ENCODE data around the gene ABCD2.
"Not testable (repeated sequence)": the region's sequence is repeated elsewhere in the genome, so short reads cannot be mapped to it uniquely, and the experiment has no call there.

ABCD2 gene

DNA sequence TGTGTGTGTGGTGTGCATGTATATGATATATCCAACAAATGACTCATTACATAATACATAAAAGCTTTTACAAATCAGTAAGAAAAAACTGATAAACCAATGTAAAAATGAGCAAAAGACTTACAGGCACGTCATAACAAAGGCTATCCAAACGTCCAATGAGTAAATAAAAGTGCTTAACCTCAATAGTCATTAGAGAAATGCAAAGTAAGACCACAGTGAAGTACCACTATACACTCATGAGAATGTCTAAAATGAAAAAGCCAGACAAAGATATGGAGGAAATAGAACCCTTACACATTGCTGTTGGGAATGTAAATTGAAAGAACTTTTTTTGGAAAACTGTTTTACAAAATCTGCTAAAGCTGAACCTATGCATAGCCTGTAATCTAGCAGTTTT, 7.8 kb downstream of the ABCD2 start:
- DNase-seq = no peak

DNA sequence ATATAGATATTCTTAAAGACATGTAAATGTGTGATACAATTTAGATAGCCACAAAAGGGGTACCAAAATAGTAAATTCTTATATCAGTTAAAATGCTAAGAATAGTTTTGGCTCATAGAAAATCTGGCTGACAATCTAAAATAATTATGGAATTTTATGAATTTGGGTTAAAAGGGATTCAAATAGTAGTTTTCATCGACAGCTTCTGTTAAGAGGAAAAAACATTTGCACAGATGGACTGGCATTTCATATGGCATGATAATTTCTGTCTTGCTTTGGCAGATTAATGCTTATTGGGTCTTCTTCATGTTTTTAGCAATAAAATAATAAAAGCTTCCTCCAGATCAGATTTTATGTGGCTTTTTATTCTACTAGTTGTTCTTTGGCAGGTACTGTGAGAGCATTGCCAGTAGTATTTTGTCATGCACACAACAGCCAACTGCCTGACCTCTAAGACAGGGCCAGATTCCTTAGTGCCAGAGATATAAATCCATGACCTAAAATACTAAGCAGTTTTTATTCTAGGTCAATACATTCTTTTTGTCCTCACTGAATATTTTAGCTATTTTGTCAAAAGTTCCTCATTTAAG, 9.1 kb downstream of the ABCD2 start:
- DNase-seq = no peak

DNA sequence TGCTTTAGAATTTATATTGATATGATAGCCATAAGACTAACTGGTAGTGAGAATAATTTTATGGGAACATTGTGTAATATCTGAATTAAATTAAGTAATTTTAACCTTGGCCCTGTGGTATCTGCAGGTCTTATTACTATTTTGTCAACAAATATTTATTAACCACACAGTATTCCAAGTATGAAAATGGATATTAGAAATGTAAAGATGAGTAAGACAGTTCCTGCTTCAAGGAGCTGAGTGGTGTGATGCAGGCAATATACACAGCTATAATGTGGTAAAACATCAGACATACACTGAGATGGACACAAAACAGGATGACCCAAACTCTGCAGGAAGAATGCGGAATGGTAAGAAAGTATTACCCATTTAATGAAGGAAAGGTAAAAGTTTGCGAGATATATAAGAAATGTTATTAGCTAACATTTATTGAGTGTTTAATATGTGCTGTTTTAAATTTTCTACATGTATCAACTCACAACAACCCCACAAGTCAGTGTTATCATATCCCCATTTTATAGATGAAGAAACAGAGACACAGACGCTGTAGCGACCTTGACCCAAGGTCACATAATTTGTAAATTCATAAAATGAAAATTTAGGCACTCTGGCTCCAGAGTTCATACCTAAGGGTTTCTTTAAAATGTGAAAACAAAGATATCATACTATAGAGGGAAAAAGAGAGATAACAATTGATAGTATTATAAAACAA, 12.7 kb downstream of the ABCD2 start:
- no peak for DNase-seq

DNA sequence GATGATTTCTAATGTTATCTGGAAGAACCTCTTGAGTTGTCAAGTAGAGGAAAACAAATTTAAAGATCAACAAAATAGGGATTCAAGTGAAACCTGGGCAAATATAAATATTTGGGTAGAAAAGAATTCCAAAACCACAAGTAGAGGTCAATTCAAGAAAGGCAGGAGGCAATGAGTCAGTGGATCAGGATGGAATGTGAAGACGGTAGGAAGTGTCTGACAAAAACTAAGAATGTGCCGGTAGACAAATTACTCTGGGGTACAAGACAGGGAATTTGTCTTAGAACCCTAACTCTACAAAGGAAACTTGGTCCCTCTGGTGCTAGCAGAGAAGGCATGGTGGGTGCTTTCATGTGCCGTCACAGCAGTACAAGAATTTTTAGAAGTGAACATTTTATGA, 13.6 kb downstream of the ABCD2 start:
- DNase-seq = no peak

DNA sequence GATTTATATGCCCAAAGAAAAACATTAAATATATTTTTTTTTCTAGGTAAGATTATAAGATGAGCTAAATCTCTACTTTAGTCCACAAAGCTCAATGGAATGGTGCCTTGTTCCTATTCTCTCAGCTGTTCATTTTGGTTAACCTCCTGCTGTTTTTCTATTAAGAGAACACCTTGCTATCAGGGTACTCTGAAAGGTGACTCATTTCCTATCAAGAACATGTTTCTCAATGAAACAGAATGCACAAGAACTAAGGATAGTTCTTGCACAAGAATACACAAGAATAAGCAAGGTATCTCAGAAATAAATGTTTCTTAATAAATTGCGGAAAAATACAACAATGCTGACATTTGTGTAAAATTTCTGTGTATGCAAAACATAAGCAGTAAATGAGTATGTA, 14.1 kb downstream of the ABCD2 start:
- no peak for DNase-seq

DNA sequence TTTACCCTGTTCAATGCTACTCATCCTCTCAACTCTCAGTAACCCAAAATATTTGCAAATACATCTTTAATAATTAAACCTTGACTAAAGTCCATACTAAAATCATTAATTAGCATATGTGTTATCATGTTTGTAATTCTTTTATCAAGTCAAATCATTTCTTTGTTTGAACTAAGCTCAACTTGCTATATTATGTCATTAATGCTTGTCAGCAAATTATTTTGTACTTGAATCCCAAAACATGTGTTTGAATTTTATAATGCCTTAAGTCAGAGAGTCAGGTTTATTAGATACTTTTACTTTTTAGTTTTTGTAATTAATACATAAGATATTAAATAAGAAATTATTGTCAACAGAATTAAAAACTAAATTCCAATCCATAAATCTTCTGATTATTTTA, 16.5 kb downstream of the ABCD2 start:
- DNase-seq = no peak

DNA sequence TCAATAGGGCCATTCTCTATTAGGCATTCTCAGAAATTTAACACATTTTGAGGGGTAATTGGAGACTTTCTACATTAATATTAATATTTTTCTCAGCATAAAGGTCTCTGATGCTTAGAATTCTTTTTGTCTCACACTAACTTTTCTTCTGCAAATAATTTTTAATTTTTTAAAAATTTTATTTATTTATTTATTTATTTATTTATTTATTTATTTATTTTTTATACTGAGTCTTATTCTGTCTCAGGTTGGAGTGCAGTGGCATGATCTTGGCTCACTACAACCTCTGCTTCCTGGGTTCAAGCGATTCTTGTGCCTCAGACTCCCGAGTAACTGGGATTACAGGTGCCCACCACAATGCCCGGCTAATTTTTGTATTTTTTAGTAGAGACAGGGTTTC, 17.7 kb downstream of the ABCD2 start:
- not testable (repeated sequence) for DNase-seq

DNA sequence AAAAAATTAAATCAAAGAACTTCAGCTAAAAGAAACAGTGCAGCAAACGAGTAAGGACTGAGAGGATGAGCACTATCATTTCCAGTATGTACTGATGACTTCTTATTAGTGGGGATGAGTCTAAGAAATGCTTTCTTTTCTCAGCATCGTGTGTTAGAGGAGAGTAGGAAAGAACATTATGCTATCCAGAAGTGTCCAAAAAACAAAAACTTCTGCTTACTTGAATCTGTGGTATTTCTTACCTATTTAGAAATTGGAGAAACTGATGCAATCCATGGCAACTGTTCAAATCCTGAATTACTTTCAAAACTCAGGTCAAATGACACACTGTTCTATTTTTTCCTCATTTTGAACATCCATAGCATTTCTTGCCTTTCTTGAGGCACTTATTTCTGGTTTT, 23.7 kb downstream of the ABCD2 start:
- no peak for DNase-seq

DNA sequence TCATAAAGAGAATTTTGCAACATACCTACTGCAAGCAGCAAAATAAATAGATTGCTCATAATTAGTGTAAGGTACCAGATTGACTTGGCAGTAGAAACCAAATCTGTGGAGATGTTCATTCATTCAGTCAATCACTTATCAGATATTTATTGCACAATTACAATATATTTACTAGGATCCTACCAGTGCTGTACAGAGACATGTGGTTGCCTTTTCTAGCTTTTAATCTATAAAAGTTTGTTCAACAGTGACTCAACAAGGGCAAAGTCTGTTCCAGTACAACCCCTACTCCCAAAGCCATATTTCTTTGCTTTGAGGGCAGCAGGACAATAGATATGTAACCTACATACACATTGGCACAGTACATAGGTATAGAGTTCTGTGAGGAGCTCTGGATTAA, 27.3 kb downstream of the ABCD2 start:
- DNase-seq = no peak

DNA sequence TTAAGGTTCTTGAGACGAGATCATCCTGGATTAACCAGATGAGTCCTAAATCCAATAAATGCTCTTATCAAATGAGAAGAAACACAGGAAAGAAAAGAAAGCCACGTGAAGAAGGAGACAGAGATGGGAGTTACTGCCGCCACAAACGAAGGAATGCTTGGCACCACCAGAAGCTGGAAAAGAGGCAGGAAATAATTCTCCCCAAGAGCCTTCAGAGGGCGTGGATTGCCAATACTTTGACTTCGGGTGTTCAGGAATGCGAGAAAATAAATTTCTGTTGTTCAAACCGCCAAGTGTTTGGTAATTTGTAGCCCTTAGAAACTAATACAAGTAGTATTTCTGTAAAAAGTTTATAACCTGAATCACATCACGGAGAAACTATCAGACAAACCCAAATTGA, 31.3 kb downstream of the ABCD2 start:
- DNase-seq = no peak

DNA sequence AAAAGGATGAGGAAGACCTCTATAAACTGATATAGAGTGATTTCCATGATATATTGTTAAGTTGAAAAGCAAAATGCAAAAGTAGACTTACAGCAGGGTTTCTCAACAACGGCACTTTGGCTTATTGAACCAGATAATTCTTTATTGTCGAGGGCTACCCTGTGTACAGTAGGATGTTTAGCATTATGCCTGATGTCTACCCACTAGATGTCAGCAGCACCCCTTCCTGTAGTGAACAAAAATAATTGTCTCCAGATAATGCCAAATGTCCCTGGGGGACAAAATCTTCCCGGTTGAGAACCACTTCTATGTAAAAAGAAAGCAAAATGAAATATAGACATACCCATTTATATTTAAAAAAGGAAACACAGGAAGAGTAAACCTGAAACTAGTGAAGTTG, 32.4 kb downstream of the ABCD2 start:
- no peak for DNase-seq

DNA sequence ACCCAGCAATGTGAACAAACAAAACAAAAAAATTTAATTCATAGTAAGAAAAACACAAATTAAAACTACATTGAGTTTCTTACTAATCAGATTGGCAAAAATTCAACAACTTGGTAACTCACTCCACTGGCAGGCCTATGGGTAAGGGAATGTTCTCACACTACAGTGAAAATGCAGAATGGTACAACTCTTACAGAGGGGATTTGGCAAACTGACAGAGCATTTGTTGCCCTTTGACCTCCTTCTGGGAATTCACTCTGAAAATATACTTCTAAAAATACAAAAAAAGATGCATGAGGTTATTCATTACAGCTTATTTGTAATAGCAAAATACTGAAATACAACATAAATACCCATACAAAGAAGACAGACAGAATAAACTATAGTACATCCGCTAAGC, 32.8 kb downstream of the ABCD2 start:
- no peak for DNase-seq

DNA sequence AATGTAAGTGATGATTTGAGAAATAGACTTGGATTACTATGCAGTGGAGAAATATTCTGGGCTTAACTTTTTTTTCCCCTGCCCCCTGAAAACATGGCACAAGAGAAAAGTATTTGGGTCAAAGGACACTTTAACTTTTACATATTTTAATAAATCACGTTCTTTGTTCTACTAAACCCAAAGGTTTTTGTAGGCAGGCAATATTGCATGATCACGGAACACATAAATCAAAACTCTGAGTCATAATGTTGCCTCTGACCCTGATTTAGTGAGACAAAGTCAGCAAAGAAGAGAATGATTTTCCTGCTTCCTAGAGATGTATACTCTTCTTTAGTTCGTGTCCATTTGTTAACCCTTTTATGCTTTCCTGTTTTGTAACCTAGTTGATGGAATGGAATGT, 38.0 kb downstream of the ABCD2 start:
- DNase-seq = no peak

DNA sequence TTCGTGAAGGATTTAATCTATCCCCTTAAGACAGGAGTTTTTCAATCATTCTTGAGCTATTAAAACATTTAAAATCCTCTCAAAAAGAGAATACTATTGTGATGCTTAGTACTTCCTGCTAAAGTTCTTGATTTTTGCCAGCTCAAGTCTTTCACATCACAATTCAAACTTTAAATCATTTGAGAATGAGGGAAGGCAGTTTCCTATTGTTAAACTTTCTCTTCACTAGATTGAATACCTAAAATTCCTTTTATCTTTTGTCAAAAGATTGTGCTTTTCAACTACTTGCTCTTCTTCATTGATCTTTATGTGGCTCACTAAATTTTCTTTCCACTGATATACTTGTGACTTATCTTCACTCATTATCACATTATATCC, 44.1 kb downstream of the ABCD2 start:
- DNase-seq = no peak

DNA sequence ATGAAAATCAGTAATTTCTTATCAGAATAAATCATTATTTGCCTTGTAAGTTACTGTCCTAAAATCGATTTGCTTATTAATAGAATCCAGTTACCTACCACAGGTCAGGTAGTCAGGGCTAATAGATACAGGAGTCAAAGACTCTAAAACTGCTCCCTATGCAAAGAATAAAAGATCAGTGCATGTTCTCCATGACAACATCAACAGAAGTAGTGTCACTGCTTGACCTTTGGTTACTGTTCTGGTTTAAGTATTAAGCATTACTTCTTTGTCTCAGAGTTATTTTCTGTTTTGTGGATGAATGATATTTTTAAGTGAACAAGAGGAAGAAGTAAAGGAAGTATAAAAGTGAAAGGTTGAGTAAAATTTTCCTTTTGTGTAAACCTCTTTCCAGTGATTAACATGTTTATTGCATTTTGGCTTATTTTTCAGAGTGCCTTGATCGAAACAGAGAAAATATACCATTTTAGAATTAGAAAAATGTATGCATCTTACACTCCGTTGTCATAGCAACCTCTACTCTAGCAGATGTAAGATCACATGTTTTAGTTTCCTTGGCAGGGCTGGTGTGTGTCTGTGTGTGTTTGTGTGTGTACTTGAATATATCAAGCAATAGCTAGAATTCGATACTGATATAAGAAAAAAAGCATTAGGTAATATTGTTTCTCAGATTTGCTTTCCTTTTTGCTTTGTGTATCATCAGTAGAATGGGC, 44.7 kb downstream of the ABCD2 start:
- DNase-seq = no peak

DNA sequence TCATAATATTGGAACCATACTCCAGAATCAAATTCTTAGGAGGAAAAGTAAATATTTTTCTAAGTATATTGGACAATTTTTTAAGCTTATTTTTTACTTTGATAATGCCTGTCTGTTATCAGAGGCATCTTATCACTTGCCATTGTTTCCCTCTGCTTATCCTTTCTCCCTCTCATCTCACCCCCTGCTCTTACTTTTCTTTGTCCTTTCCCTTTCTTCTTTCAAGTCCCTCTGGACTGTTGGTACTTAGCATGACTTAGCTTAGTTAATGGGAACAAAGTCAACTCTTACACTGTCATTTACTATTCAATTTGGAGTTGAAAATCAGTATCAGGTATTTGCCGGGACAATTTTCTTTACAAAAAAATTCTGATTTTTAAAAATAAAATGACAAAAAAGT, 45.2 kb downstream of the ABCD2 start:
- DNase-seq = no peak

DNA sequence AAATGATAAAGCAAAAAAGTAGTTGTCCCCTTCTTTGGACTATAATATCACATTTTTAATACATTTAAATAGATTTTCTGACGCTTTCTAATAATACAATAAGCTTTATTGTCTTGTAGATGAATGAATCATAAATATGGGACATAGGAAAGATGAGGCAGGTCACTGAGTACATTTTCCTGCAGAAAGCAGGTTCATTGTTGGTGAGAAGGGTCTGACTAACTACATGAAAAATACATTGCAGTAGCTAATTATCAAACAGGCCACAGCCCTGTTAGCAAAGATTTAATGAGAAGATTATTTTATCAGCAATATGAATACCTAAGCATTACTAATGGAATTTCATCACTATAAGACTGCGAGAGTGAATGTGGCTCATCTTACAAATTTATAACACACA, 45.6 kb downstream of the ABCD2 start:
- DNase-seq = no peak

DNA sequence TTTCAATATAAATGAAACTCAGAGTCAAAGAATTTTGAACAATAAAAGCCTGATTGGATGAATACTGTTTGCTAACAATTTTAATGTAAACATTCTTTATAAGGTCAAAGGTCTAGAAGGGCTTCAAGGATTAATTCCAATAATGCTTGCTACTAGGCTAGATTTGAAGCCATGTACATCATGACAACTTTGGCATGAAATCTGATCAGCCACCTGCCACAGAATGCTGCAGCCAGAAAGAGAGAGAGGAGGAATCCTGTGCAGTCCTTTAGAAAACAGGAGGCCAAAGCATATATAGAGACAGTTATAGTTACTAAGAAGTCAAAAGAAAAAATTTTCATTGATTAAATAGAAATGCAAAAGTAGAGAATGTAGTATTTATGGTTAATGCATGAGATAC, 47.1 kb downstream of the ABCD2 start:
- DNase-seq = no peak

DNA sequence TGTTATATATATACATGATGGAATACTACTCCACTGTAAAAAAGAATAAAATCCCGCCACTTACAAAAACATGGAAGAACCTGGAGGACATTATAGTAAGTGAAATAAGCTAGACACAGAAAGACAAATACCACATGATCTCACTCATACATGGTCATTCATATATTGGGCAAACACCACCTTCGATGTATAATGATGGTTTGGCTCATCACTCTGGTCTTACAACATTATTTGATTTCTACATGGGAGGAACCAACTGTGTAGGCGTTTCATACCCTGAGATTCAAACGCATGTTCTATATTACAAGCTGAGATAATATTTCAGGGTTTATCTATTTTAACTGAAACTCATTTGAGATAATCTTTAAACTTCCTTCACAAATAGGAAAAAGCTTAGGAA, 48.3 kb downstream of the ABCD2 start:
- DNase-seq = no peak

DNA sequence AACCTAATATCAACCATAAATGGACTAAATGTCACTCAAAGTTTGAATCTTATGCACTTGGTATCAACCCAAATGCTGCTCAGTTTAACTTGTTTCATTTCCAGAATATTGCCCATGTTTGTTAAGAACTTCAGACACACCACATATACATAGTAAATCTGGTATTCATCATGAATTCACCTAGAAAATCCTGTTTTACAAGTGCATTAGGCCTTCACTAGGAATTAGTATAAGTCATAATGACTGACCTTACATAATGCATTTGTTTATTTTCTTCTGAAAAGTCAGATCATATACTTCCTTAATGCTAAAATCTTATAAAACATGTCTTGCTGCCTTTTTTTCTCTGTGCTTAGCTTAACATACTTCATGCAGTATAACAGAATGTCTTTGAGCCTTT, 66.1 kb downstream of the ABCD2 start:
- DNase-seq = no peak

DNA sequence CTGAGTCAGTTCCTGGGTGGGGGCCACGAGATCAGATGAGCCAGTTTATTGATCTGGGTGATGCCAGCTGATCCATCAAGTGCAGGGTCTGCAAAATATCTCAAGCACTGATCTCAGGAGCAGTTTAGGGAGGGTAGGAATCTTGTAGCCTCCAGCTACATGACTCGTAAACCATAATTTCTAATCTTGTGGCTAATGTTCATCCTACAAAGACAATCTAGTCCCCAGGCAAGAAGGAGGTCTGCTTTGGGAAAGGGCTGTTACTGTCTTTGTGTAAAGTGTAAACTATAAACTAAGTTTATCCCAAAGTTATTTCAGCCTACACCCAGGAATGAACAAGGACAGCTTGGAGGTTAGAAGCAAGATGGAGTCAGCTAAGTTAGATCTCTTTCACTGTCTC, 75.4 kb downstream of the ABCD2 start:
- not testable (repeated sequence) for DNase-seq

DNA sequence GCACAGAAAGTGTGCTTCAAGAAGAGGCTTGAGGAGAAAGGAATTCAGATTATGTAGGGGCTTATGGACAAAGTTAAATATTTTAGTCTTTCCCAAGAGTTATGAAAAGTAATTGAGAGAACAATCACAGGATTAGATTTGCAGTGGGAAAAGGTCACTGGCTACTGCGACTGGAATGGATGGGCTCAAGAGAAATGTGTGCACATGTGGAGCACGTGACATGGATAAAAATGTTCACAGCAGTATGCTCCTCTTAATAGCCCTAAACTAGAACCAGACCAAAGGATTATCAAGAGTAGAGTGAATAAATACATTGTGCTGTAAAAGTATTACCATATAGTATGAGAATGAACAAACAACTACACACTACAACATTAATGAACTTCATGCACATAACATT, 78.1 kb downstream of the ABCD2 start:
- no peak for DNase-seq

DNA sequence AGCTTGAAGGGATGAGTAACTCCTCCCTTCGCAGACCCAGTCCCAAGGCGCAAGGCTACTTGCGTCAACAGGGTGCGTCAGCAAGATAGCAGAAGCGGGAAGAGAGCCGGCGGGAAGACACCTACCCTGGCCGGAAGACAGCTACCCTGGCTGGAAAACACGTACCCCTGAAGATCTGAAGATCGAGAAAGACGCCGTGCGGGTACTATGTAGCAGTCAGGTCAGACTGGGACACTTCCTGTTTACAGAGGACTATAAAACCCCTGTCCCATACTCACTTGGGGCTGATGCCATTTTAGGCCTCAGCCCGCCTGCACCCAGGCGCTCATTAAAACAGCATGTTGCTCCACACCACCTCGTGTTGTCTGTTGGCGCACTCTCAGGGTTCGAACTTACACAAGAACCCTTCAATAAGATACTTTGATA, 80.9 kb downstream of the ABCD2 start:
- DNase-seq = no peak

DNA sequence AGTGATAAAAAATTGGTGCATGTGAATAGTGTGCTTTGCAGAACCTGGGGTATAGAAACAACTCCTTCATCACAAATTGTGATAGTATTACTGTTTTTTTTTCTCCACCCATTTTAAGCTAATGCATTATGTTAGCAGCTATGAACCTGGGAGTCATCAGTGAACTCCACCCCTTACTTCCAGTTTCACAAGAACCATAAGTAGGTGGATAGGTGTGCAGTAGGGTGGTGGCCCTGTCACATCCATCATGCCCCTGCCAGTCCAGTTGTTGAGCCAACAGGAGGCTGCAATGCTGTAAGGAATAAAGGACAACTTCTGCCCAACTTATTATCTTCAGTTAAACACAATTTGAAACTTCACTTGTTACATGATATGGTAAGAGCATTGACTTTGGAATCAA, 85.7 kb downstream of the ABCD2 start:
- DNase-seq = no peak

DNA sequence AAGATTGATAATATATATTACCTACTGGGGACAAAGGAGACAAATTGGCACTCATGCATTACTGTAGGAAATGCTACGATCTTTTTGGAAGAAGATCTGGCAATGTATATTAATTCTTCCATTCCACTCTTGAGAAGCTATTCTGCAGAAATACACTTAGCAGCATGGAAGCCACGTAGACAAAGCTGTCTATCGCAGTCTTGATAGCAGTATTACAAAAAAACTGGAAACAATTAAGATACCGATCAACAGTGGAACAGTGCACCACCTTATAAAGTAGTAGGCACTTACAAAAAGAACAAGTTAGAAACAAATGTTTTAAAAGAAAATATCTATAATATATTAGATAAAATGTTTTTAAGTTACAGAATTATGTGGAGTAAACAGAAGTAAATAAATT, 87.2 kb downstream of the ABCD2 start:
- DNase-seq = no peak

Data from activated CD4-positive, CD25-positive, alpha-beta regulatory T cell treated with anti-CD3 and anti-CD28 coated beads, Interleukin-2, amount 50 U/mL, for 72 hours (primary cell).